HG02798 (cell line): Measurements from ENCODE around the gene ANGPTL2.
A peak's percentile ranks its signal among the peaks of the same experiment; 100 is the strongest.

Source experiments
- ATAC-seq: cut with Tn5 transposase; IDR thresholded peaks from one replicate; pipeline ENCODE4 v1.9.1; 2021; ENCODE audit warnings: mild to moderate bottlenecking; ENCODE audit not compliant: unreplicated experiment, poor library complexity

The ANGPTL2 gene

DNA sequence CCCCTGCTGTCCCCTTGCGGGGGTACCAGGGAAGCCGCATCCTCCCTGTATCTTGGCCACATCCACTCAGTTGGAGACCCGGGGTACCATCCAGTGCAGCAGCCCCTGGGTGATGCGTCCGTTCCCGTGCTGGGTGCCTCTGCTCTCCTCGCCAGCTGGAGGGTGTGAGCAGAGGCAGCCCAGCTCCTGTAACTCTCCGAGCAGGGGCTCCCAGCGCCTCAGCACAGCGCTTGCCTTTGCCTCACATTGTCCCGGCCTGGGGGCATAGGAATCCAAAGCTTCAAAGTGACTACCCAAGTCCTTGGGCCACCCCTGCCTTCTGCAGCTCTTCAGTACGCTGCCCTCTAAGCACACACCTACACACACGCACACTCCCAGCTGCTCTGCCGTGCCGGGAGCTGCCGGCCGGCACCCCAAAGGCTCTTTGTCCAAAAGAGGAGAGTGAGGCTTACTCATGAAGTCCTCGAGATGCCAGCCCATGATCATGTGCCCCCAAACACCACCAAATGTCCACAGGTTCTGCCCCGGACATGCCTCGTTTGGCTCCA, 733 bp downstream of the ANGPTL2 start:
- ATAC-seq, result no peak

DNA sequence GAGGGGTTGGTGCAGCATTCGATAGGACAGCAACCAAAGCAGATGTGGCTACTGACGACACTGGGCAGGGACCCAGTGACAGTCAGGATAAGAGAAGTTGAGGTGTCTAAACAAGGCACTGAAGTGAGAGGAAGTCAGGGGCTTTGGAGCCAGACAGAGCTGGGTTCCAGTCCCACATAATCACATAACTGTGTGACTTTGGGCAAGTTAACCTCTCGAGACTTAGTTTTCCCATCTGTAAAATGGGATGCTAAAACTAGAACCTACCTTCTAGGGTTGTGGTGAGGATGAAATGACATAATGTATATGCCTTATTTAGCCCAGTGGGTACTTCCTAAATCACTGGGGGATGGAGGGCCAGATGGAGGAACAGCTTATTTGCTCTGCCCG, 3.1 kb downstream of the ANGPTL2 start:
- ATAC-seq, result no peak

DNA sequence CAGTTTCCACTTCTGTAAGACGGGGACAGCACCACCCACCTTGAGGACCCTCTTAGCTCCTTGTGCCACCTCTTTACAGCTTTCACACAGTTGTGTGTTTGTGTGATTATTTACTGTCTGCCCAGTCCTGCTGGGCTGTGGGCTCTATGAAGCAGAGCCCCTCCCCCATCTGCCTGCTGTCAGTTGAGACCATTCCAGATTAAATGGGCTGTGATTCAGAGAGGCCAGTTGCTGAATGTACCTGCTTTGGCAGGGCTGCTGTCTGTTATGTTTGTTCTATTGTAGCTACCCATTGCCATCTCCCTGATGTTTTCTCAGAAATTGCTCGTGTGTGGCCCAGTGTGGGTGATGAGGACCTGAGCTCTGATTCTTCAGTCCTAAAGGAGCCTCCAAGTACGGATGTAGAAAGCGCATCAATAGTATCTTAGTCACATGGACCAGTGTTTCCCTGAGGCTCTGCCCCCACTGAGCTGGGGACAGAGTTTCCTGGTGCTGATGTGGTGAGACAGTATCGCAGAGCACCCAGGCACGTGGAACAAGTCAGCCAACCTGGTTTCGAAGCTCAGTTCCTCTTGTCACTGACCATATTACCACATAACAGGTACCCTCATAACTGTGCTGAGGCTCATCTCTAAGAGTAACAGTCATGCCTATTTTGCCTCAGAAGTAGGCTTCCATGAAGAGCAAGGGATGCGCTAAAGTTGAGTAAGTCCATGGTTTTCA, 3.7 kb downstream of the ANGPTL2 start:
- peak; percentile 54 for ATAC-seq

DNA sequence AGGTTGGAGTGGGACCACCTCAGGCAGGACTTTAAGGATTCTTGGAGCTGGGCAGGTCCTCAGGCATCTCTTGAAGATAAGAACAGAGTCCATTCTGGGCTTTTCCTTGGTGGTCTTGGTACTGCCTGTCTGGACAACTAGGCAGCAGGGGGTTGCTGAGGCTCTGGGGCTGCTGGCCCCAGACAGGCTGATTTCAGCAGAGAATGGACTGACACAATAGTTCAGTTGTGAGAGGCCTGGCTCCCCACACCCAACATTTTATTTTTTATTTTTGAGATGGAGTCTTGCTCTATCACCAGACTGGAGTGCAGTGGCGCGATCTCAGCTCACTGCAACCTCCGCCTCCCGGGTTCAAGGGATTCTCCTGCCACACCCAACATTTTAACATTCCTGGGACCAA, 4.6 kb downstream of the ANGPTL2 start:
- ATAC-seq, result no peak

DNA sequence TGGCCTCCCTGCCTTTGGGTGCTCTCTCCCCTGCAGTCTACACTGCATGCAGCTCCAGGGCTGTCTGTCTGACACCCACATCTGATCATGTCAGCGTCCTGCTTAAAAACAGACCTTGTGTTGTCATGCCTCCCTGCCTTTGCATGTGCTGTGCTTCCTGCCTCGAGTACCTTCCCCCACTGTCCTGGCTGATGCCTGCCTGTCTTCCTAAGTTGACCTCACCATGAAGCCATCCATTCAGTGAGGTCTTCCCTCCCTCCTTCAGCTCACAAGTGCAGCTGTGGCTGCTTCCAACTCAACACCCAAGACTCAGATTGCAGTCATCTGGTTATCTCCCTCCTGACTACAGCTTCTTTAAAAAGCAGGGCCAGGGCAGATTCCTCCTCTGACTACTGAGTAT, 5.5 kb downstream of the ANGPTL2 start:
- no peak for ATAC-seq

DNA sequence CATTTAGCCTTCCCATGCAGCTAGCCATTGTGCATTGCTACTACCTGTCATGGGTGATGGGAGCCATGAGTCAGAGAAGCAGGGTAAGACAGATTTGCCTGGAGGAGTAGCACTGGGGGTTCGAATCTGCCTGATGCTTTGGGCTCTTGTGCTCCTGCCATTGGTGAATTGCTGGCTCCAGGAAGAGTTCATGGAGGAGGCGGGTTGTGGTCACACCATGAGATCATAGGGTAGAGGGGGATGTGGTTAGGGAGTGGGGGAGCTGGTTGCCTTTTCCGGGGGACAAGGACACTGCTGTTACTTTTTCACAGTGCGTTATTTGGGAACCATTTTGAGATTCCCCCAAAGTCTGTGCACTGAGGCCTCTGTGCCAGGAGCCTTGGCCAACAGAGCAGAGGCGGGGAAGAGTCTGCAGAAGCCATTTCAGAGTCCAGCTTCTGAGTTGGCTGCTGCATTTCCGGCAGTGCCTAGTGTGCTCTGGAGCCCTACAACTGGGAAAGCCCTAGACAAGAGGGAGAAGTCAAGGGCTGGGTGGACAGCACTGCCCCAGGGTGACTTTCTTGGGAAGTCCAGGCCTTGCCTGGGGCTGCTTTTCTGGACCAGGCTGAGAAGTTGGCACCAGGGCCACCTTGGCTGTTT, 6.2 kb downstream of the ANGPTL2 start:
- no peak for ATAC-seq

DNA sequence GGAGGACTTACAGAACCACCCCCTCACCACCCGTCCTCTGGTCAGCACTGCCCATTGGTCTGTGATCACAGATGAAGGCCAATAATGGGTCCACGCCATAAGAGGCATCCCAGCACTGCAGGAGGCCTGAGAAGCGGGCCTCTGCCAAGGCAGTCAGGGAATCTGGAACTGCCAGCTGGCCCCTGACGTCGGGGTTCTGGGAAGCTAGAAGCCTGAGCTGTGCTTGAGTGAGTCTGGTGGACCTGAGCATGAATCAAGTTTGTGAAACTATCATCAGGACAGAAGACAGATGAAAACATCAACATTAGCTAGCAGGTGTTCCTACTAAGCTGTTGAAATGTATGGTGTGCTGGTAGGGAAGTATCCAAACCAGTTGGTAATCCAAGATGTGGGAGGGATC, 7.8 kb downstream of the ANGPTL2 start:
- no peak for ATAC-seq

DNA sequence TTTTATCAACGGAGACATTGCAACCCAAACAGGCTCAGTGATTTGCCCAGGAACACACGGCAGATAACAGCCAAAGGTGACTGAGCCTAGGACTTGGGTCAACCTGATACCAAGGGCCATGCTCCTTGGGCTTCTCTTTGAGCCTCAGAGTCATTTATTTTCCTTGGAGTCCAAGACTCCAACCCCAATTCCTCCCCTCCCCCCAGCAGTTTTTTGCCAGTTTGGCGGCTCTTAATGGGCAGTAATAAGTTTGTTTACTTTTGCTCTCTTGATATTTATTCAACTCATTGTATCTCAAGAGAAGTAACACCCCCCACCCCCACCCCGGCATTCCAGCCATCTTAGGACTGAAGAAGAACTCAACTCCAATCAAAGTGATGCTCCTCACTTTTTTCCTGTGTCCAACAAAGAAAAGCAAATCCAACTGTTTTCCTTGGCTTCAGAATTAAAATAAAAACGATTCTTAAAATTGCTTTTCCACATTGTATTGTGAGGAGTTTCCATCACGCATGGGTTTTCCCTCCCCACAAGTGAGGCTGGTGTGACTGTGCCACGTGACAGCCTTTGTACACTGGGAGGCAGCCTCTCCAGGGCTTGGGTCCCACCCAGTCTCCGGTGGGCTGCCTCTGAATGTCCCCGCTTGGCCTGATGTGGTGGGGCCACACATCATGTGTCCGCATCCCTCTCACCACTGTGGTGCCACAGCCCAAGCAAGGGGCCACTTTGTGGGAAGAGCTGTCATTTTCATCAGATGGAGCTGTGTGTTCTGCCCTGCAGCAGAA, 9.1 kb downstream of the ANGPTL2 start:
- no peak for ATAC-seq

DNA sequence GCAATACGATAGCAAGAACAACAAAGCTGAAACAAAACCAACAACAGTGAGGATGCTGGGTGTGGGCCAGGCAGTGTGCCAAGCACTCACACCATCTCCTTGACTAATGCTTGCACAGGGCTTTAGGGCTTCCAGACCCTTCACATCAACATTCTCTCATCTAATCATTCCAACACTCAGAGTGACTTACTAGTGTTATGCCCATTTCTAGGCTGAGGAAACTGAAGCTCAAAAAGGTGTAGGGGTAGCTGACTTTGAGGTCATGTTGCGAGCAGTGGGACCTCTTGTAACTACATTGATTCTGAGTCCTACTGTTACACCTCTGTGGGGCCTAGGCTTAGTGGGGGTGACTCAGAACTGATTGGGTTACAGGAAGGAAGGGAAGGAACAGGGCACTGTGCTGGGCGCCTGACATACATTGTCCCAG, 9.7 kb downstream of the ANGPTL2 start:
- ATAC-seq, result no peak

DNA sequence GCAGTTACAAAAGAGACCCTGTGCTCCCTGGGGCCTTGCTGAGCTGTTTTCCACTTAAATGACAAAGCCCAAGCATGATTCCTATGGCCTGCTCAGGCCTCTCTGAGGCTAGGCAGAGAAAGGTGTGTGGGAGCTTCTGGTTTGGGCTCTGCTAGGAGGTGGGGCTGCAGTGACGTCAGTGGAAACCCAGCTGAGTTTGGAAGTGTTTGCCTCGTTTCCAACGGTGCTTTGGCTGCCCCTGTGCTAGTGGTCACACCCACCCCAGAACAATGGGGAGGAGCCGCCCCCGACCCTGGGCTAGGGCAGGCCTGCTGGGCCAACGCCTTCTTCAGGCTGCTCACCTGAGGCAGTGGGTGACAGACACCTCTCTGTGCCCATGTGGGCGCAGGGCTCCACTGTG, 10.4 kb downstream of the ANGPTL2 start:
- no peak for ATAC-seq

DNA sequence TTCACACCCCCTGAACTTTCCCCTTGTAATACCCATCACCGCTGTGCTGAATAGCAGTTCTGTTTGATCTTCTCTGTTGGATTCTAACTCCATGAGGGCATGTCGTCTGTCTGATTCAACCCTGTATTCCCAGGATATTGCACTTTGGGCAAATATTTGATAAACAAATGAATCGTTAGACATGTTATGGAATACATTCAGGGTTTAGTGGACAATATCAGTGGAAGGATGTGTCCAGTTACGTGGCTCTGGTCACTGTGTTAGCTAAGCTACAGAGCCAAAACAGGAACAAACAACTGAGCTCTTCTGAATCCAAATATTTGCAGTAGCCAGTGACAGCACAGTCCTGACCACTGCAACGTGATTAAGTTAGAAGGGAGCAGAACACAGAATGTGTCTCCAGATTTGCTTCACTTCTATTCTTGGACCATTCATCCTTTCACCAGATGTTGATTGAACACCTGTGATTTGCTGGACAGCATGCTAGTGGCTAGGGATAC, 13.2 kb downstream of the ANGPTL2 start:
- no peak for ATAC-seq

DNA sequence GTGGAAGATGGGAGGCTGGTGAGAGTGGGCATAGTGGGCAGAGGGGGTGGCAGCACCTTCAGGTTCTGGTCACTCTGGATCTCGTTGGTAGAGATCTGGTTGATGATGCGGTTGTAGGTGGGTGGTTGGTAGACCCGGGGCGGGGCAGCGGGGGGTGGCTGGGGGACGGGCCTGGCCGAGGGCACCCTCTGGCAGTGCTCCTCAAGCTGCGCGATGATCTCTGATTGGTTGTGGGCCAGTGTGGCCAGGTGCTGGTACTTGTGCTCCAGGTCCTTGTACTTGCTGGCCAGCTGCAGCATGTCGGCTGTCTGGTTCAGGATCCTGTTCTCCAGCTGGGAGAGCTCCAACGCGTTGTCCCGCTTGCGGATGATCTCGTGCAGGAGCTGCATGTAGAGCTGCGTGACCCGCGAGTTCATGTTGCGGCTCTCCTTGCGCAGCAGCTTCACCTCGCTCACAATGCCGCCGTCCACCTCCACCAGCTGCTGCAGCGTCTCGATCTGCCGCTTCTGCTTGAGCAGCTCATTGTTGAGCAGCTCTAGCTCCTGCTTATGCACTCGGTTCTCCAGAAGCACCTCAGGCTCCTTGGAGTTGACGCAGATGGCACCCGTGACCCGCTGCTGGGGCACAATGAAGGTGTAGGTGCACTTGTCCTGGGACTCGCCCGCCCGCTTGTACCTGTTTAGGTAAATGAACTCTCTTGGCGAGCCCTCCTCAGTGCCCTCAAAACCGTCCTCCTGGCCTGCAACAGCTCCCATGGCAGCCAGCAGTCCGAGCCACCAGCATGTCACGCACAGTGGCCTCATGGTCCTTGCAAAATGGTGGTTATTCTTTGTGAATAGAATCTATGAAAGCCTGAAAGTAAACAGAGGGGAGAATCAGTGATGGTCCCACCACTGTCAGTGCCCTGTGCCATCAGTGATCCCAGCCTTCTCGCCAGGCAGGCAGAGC, 14.2 kb downstream of the ANGPTL2 start:
- ATAC-seq, result no peak

DNA sequence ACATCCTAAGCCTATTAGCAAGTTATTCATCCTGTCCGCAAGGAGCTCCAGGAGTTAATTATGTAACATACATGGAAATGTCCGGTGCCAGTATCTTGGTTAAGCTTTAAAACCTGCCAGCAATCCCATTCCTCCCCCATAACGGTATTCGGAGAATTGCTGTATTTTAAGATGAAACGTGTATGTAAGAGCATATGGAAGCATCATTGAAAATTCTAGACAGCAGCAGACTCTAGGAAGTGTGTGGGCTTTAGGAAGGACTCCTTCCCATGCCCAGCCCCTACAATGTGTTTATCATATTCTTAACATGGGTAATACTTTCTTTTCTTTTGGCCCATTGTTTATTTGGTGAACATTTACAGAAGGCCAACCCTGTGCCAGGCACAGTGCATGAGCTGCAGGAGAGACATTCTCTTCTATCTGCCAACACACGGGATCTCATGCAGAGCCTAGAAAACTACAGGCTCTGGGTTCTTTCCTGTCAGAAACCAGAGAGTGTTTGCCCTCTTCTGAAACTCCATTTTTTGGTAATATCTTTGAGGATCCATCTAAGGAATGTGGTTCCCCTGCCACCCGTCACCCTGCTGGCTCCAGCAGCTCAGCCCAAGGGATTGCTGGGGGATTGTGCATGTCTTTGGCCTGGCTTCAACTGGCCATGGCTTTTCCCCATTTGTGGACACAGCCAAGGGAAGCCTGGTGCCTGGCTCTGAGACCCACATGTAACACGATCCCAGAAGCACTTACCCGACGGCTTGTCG, 15.1 kb downstream of the ANGPTL2 start:
- no peak for ATAC-seq

DNA sequence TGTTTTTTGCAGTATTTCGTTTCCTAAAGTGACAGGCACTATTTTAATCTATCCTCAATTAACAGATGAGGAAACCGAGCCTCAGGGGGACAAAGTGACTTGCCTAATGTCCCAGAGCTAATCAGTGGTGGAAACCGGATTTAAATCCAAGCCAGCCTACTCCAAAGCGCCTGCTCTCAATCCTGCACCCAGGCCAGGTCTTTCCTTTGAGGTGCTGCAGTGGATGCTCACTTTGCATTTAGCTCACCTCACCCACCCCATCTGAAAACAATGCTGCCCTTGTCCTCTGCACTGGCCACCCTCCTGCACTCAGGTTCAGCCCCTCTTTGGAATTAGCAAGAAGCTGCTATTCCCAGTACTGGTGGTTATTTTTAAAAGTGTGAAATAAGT, 16.0 kb downstream of the ANGPTL2 start:
- ATAC-seq, result no peak

DNA sequence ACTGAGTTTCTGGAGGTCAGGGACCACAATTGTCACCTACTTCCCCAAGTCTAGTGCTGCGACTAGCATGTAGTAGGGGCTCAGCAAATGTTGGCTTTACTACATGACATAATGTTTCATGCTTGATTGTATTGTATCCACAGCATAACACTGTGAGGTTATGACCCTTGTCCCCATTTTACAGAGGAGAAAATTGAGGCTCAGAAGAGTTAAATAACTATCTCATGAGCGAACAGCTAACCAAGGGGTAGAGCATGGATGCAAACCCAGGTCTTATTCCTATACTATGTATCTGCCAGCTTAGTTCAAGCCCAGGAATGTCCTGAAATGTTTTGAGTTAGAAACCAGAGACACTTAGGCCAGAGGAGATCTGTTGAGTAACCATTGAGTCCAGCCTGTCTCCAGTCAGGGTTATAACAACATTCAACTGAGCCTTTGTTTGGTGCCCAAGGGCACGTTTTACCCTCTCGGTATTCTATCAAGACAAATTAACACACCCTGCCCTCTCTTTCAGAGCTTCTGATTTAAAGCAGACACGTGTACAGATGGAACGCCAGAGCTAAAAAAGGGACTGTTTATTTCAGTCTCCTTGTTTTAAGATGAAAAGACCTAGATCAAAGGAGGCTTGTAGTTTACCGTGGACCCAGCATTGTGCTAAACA, 16.5 kb downstream of the ANGPTL2 start:
- no peak for ATAC-seq

DNA sequence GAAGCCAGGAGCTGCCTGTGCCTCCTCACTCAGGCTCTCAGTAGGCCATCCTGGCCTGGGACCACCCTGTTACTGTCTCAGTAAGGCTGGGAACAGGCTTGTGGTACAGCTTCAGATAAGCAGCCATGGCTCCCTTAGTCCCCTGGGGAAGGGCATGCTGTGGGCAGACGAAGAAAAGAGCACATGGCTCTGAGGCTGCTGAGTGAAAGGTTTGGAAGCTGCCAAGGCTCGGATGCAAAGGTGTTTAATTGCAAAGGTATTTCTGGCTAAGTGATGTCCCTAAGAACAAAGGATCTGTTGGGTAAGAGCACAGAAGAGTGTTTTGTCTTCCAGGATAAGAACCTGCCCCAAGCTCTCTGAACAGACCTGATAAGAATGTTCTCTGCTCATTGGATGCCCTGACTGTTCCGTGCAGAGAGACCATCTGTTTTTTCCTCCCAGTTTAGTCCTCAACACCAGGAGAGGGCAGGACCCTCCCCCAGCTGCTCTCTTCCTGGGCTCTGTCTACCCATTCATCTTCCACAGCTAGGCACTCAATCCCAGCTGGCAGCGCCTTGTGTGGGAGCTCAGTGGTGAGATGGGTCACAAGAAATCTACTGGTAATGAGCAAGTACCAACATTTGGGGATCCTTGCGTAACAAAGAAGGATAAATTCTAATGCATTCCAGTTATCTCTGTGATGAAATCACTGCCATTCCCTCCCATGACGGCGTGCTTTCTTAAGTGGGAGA, 17.7 kb downstream of the ANGPTL2 start:
- ATAC-seq, result no peak

DNA sequence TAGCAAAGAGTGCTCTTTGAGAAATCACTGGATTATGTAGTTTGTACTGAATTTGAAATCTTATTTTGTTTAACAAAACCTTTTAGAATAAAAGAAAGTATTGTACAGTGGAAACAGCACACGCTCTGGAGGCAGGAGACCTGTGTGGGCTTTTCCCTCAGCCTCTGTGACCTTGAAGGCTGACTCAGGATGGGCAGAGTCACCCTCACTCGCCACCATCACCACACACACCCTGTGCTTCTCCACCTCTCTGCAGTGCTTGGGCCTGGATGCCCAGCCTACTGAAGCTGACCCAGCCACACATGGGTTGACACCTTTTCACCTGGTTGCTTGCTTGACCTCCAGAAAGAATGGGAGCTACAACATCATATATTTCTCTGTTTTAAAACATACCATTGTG, 19.6 kb downstream of the ANGPTL2 start:
- no peak for ATAC-seq

DNA sequence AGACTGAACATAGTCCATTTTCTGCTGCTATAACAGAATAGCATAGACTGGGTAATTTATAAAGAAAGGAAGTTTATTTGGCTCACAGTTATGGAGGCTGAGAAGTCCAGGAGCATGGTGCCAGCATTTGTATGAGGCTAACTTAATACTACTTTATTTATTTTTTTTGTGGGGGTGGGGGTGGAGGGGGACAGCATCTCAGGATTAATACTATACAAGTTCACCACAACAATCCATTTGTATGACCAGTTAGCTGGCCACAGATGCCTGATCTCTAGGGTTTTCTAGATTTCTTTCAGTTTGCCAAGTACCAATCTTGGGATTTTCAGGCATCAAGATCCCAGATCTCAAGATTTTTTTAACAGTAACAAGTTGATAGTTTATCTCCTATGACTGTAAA, 20.3 kb downstream of the ANGPTL2 start:
- no peak for ATAC-seq
